GM12891 (cell line): ENCODE measurements around the gene EDA. TPM values are rescaled to one million over a fixed set of nuclear protein-coding genes. Genes with fewer than 3 reads are reported as not detected.

Experiments used
- DNase-seq: peaks from one replicate; pipeline ENCODE4 v3.0.0; 2011; ENCODE audit warnings: low spot score; ENCODE audit not compliant: insufficient read length
- FAIRE-seq: peaks from 2 replicates; lab custom pipeline; 2011; peaks lifted over from hg19 to GRCh38; lab: Jason Lieb, UNC
- PAX5 ChIP-seq: IDR thresholded peaks from 2 replicates; pipeline ENCODE4 v1.6.1; 2011; ENCODE audit warnings: low read length, moderate library complexity, mild to moderate bottlenecking; ENCODE audit not compliant: insufficient read depth, severe bottlenecking
- POLR2A ChIP-seq: IDR thresholded peaks from 2 replicates; pipeline ENCODE4 v1.6.1; 2011; ENCODE audit warnings: low read depth, low read length, control low read depth
- POLR2AphosphoS5 ChIP-seq: IDR thresholded peaks from 2 replicates; pipeline ENCODE4 v1.6.1; 2011; ENCODE audit warnings: low read depth, low read length, control low read depth
- POU2F2 ChIP-seq: IDR thresholded peaks from 2 replicates; pipeline ENCODE4 v1.6.1; 2011; ENCODE audit warnings: low read depth, mild to moderate bottlenecking, control low read depth, low read length, moderate library complexity
- SPI1 ChIP-seq: IDR thresholded peaks from 2 replicates; pipeline ENCODE4 v1.6.1; 2011; ENCODE audit warnings: low read depth, low read length, control low read depth
- TAF1 ChIP-seq: IDR thresholded peaks from 2 replicates; pipeline ENCODE4 v1.6.1; 2011; ENCODE audit warnings: low read depth, low read length, control low read depth
- polyA plus RNA-seq: library from polyadenylated mRNA; unstranded; fragments of >200 nt; gene quantifications from one replicate; pipeline ENCODE4 v1.2.1, GENCODE V29; 2012; ENCODE audit warnings: low read depth, missing spikeins, inconsistent platforms; ENCODE audit not compliant: missing spikeins

Gene EDA
- polyA plus RNA-seq = not detected

GRCh38 chrX:69615779-69616456 is at the start of gene EDA:
EDA (plus strand) TSS chrX:69616113.
- no peak for FAIRE-seq
- no peak for DNase-seq
- TF ChIP-seq PAX5 (no peak), POLR2A (no peak), POU2F2 (no peak), TAF1 (no peak), SPI1 (no peak), POLR2AphosphoS5 (no peak)

DNA sequence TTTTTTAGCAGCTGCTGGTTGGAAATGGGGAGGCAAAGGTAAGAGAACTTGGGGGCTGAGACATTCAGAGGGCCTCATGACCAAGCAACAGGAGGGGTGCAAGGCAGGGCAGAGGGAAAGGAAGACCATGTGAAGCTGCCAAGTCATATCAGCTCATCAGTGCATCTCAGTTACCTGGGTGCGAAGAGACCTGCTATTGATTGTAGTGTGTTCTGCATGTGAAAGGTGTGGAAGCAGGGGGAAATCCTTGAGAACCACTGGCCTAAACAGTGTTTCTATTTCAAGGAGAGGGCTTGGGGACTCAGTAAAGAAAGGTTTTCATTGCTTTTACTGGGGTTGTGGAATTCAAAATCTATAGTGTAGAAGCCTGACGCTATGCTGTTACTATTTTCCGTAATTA is 47.1 kb upstream of the EDA start:
- TF ChIP-seq POLR2A = no peak
- no peak for FAIRE-seq
- no peak for DNase-seq

GRCh38 chrX:69597399-69597798 is 18.5 kb upstream of the EDA start:
- DNase-seq = no peak
- no peak for FAIRE-seq
- TF ChIP-seq PAX5 (no peak), SPI1 (no peak), TAF1 (no peak), POLR2AphosphoS5 (no peak), POU2F2 (no peak), POLR2A (no peak)

DNA sequence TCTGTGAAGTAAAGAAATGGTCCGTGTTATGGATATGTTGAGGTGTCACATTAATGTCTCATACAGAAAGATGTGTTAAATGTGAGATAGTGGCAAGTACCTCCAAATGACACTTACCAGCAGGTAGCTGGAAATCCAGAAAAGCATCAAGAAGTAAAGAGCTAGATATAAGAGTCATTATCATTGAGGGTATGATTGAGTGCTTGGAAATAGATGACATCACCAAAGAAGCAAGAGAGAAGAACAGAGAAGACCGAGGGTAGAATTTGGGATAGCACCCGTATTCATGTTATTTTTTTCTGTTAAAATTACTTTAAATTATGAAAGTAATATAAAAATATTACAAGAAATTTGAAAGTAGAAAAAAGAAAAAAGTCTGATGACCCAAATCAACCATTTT is 15.7 kb upstream of the EDA start:
- no peak for TF ChIP-seq SPI1
- TF ChIP-seq PAX5 = no peak
- TF ChIP-seq TAF1 = no peak
- TF ChIP-seq POLR2AphosphoS5 = no peak
- no peak for TF ChIP-seq POU2F2
- TF ChIP-seq POLR2A = no peak
- no peak for FAIRE-seq
- DNase-seq = no peak

DNA sequence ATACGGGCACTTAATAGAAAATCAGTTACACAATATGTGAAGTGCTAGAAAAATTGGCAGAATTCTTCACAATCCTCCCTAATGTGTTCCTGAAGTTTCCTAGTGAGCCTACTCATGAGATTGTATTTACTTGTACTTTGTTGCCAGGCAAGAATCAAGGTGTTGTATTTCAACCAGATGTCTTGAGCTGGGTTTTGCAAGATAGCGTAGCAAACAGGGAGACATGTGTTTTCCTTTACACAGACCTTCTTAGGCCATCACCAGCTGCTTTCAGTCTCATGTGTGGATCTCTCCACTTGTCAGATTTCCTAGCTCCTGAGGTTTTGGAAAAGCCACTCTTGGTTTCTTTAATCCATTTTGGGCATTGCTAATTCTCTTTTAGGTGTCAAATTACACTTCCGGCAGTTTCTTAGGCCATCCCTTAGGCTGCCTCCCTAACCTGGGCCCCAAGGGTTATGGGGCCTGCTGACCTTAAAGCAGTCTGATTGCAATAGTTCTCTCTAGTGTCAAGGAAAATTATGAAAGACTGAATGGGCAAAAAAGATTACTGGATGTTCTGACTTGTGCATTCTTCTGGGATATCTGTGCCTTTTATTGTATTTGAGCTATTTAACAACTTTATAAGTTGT is 12.2 kb upstream of the EDA start:
- DNase-seq (no peak), FAIRE-seq (no peak)
- TF ChIP-seq SPI1 = no peak
- no peak for TF ChIP-seq POLR2AphosphoS5
- TF ChIP-seq POU2F2 = no peak
- TF ChIP-seq POLR2A = no peak
- no peak for TF ChIP-seq PAX5
- no peak for TF ChIP-seq TAF1

DNA sequence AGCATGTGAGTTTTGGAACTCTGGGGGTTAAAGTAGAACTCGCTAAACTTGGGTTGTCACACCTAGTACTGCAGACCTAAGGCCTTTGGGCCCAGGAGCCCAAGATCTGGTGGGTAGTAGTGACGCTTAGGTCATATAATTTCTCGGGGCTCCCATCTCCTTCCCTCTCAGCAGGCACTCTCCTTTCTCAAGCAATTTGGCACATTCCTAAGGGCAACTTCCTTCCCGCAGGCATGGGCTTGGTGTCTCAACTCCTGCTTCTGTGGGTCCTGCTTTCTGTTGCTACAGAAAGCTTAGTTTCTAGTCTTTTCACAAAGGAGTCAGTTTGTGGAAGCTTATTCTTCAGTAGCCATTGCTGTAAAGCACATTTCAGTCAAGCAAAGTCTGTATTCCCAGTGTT is 10.4 kb upstream of the EDA start:
- FAIRE-seq = no peak
- DNase-seq = no peak
- TF ChIP-seq POU2F2 (no peak), PAX5 (no peak), POLR2A (no peak), SPI1 (no peak), TAF1 (no peak), POLR2AphosphoS5 (no peak)

DNA sequence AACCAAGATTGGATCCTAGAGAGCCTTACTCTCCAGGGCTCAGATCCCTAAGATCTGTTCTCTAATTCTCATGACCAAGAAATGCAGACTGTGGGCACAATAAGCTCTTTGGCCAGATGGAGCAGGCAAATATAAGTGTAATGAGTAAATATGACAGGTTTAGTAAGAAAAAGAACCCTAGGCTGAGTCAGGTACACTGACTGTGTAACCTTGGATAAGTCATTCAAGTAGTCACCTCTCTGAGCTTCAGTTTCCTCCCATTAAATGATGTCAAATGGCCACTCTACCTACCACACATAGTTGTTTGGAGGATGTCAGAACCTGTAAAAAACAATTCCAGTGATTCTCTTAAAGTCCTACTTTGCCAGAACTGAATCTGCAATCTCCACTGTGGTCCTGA is 8.3 kb upstream of the EDA start:
- no peak for TF ChIP-seq POLR2A
- no peak for TF ChIP-seq POLR2AphosphoS5
- TF ChIP-seq PAX5 = no peak
- TF ChIP-seq TAF1 = no peak
- no peak for TF ChIP-seq POU2F2
- no peak for TF ChIP-seq SPI1
- DNase-seq = no peak
- no peak for FAIRE-seq

DNA sequence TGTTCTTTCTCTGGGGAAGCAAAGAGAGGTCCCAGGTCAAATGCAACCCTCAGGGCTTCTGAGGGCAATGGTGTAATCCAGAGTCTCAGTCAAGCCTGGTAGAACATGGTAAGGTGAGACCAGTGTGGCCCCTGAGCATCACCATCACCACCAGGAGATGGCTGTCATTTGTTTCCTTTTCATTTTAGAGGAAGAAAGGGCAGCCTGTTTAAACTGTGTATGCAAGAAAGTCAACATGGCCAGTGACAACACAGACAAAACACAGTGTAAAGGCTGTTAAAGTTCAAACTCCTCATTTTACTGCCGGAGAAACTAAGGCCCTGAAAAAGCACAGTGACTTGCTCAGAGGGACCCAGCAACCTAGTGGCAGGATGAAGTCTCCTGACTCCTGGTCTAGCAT is 2.0 kb upstream of the EDA start:
- TF ChIP-seq POU2F2 (no peak), POLR2A (no peak), SPI1 (no peak)
- FAIRE-seq (no peak), DNase-seq (no peak)

- TF ChIP-seq SPI1 (no peak), POU2F2 (no peak), TAF1 (no peak), PAX5 (no peak), POLR2AphosphoS5 (no peak), POLR2A (no peak)
- FAIRE-seq (no peak), DNase-seq (no peak)
These were observed 1.0 kb upstream of the EDA start for GRCh38 chrX:69614886-69615285.

DNA sequence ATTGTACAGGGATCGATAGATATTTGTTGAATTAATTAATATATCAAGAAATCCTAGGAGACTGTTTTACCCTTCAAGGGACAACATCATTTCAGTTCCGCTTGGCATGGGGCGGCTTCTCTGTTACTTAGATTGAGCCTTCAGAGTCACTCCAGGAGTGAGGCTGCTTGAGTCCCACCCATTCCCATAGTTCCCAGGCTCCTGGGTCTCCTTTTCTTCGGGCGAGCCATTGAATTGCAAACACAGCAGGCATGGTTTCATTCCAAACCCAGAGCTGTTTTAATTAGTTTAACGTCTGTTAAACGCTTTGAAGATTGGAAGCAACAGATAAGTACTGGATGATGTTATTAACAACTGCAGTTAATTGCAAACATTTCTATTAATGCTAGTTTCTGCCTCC is 571 bp upstream of the EDA start:
- TF ChIP-seq POLR2A = no peak
- no peak for TF ChIP-seq SPI1
- no peak for TF ChIP-seq TAF1
- no peak for TF ChIP-seq PAX5
- no peak for TF ChIP-seq POLR2AphosphoS5
- no peak for TF ChIP-seq POU2F2
- DNase-seq = no peak
- FAIRE-seq = no peak
